K562 (cell line): ENCODE measurements around the gene FBN1. TPM values are rescaled to one million over a fixed set of nuclear protein-coding genes. Genes with fewer than 3 reads are reported as not detected.

Experiments
- ATAC-seq: fragments of 200-7000 bp; cut with Tn5 transposase; 3 replicates; pipeline ENCODE4 v1.9.1; 2020; ENCODE audit warnings: moderate library complexity
- BruUV-seq: library from RNA; stranded (reverse); fragments of 400-500 nt; replicated peaks from 2 replicates; lab custom pipeline; 2021; lab: Mats Ljungman, UMichigan
- CTCF ChIA-PET: fragments of 300-600 bp; formaldehyde crosslinking; extraction: SDS; loops from one replicate; lab custom pipeline; 2021; ENCODE audit warnings: low intra/inter-chr PET ratio; lab: Yijun Ruan, JAX
- POLR2A ChIA-PET: fragments of 300-600, 350-650 bp; sonication (Branson Sonifier 250); formaldehyde crosslinking; extraction: SDS; loops from one replicate; lab custom pipeline; 2021; ENCODE audit warnings: antibody characterized with exemption, inconsistent platforms; lab: Yijun Ruan, JAX
- DNase-seq, 4 experiments: peaks; one replicate each; pipeline versions ENCODE4 v3.0.0 to v3.0.0-alpha.2; 2011 to 2018; ENCODE audit warnings: low spot score in 3 of 4, mixed read lengths in 3 of 4; ENCODE audit errors: extremely low read depth in 1 of 4
- FAIRE-seq: peaks from 2 replicates; lab custom pipeline; 2011; peaks lifted over from hg19 to GRCh38; lab: Jason Lieb, UNC
- H2AFZ ChIP-seq: 2 replicates; pipeline ENCODE4 v1.6.0; 2011; ENCODE audit warnings: low read depth, low read length, control low read depth, inconsistent platforms
- H3K27ac ChIP-seq: fragments of 200-600 bp; 3 replicates; pipeline ENCODE4 v1.8.0; 2011; ENCODE audit warnings: low read depth, mild to moderate bottlenecking, control low read depth, inconsistent platforms, low read length, moderate library complexity, mixed read lengths; ENCODE audit errors: extremely low read depth
- H3K27me3 ChIP-seq, 2 experiments: fragments of 300-600 bp in 1 of 2; 2 replicates in 1 of 2; 3 replicates in 1 of 2; pipeline versions ENCODE4 v1.6.0 to v1.8.0; 2011; ENCODE audit warnings: inconsistent platforms in 2 of 2, low read length in 2 of 2, mild to moderate bottlenecking in 1 of 2, mixed read lengths in 1 of 2, moderate library complexity in 1 of 2; ENCODE audit not compliant: control insufficient read depth in 2 of 2, insufficient read depth in 2 of 2
- H3K36me3 ChIP-seq: fragments of 300-600 bp; 3 replicates; pipeline ENCODE4 v1.8.0; 2011; ENCODE audit warnings: mild to moderate bottlenecking, low read length, inconsistent platforms; ENCODE audit not compliant: control insufficient read depth, insufficient read depth
- H3K4me1 ChIP-seq, 2 experiments: fragments of 200-600 bp in 1 of 2; replicated peaks in 1 of 2; 2 replicates in 1 of 2; 3 replicates in 1 of 2; pipeline versions ENCODE4 v1.5.1 to v1.8.0; 2011; ENCODE audit warnings: inconsistent platforms in 2 of 2, low read length in 2 of 2, mild to moderate bottlenecking in 1 of 2, mixed read lengths in 1 of 2, moderate library complexity in 1 of 2; ENCODE audit not compliant: control insufficient read depth in 2 of 2, insufficient read depth in 2 of 2
- H3K4me2 ChIP-seq: 2 replicates; pipeline ENCODE4 v1.6.1; 2011; ENCODE audit warnings: low read length, control low read depth, inconsistent platforms, mixed read lengths; ENCODE audit not compliant: insufficient read depth
- H3K4me3 ChIP-seq: fragments of 200-600 bp; sonication (generic), shearing (Covaris generic); 2 replicates; pipeline ENCODE4 v1.5.1; 2016; ENCODE audit warnings: control low read depth, inconsistent platforms
- H3K79me2 ChIP-seq: fragments of 200-600 bp; 3 replicates; pipeline ENCODE4 v1.8.0; 2011; ENCODE audit warnings: low read length, inconsistent platforms; ENCODE audit not compliant: control insufficient read depth, insufficient read depth
- H3K9ac ChIP-seq, 2 experiments: 2 replicates each; pipeline versions ENCODE4 v1.6.0 to v1.6.1; 2011; ENCODE audit warnings: low read depth in 2 of 2, low read length in 2 of 2, control low read depth in 1 of 2, inconsistent platforms in 1 of 2, mild to moderate bottlenecking in 1 of 2, mixed read lengths in 1 of 2; ENCODE audit not compliant: insufficient read depth in 1 of 2
- H3K9me1 ChIP-seq: one replicate; pipeline ENCODE4 v1.6.0; 2011; ENCODE audit warnings: inconsistent platforms, mild to moderate bottlenecking, low read length, moderate library complexity; ENCODE audit not compliant: control insufficient read depth, insufficient read depth
- H3K9me3 ChIP-seq: replicated peaks from 2 replicates; pipeline ENCODE4 v1.5.1; 2011; ENCODE audit warnings: low read depth, low read length, inconsistent platforms; ENCODE audit not compliant: control insufficient read depth, insufficient read depth
- H4K20me1 ChIP-seq: replicated peaks from 2 replicates; pipeline ENCODE4 v1.6.1; 2011; ENCODE audit warnings: low read length, inconsistent platforms, mixed read lengths; ENCODE audit not compliant: control insufficient read depth, insufficient read depth
- MEF2A ChIP-seq: IDR thresholded peaks from 2 replicates; pipeline ENCODE4 v1.6.1; 2011; ENCODE audit warnings: low read depth, mild to moderate bottlenecking, low read length, moderate library complexity; ENCODE audit not compliant: control insufficient read depth
- MITF ChIP-seq: IDR thresholded peaks from 2 replicates; pipeline ENCODE4 v1.6.1; 2014; ENCODE audit warnings: antibody characterized with exemption
- NFXL1 ChIP-seq: fragments of 450-650 bp; formaldehyde crosslinking; IDR thresholded peaks from 2 replicates; pipeline ENCODE4 v1.4.0; 2021; ENCODE audit warnings: mild to moderate bottlenecking
- PHTF2 ChIP-seq: fragments of 250-450 bp; sonication (Bioruptor Pico); IDR thresholded peaks from 2 replicates; pipeline ENCODE4 v1.5.0; 2021; ENCODE audit warnings: mild to moderate bottlenecking
- ZNF76 ChIP-seq: fragments of 250-450 bp; sonication (Bioruptor Pico); IDR thresholded peaks from 2 replicates; pipeline ENCODE4 v1.4.0; 2020; ENCODE audit warnings: mild to moderate bottlenecking, moderate library complexity, borderline replicate concordance
- WGBS: fragments of 100-300 bp; shearing (Covaris generic); methylation state at CpG from one replicate; pipeline ENCODE4 v1.1.6; 2016; ENCODE audit warnings: low coverage, mixed read lengths; ENCODE audit not compliant: insufficient coverage; ENCODE audit errors: missing lambda C conversion rate; 5-methylcytosine and 5-hydroxymethylcytosine counted together
- in situ Hi-C: fragments of 300-500 bp; cut with MboI; formaldehyde crosslinking; loops from 4 replicates; pipeline ENCODE4 v1.15.0; 2018; ENCODE audit warnings: inconsistent platforms, mixed read lengths
- intact Hi-C: fragments of 100-400 bp; cut with micrococcal nuclease; formaldehyde crosslinking; loops from 2 replicates; pipeline ENCODE4 v1.14.2; 2022
- polyA plus RNA-seq, 8 experiments: library from polyadenylated mRNA; depleted of rRNA in 4 of 8; stranded (reverse) in 5 of 8; unstranded in 3 of 8; fragments of >200 nt; fragmentation: Nextera tagmentation in 2 of 8; fragmentation: Illumina TruSeq in 1 of 8; extraction: Ambion mirVana in 2 of 8; extraction: Trizol in 1 of 8; gene quantifications; 2 replicates each; pipeline versions ENCODE4 v1.2.1 to v1.2.3, GENCODE V29; 2011 to 2014; ENCODE audit warnings: inconsistent platforms in 1 of 8, missing spikeins in 1 of 8
- total RNA-seq, 7 experiments: library from RNA; depleted of rRNA in 6 of 7; stranded (reverse); fragments of >200 nt in 6 of 7; fragmentation: Illumina TruSeq in 2 of 7; extraction: Trizol in 2 of 7; gene quantifications; 2 replicates each; pipeline versions ENCODE4 v1.2.1 to v1.2.3, GENCODE V29; 2011 to 2021; ENCODE audit warnings: low replicate concordance in 1 of 7
- TF ChIP-seq, protein P1 (sequence below): sonication (generic); formaldehyde crosslinking; IDR thresholded peaks from 2 replicates; pipeline ENCODE4 v1.8.0; 2022; ENCODE audit warnings: missing genetic modification reagents, mild to moderate bottlenecking, borderline replicate concordance
- TF ChIP-seq, protein P2 (sequence below): fragments of 450-650 bp; IDR thresholded peaks from 2 replicates; pipeline ENCODE4 v1.7.1; 2018; ENCODE audit warnings: mild to moderate bottlenecking, low read depth; ENCODE audit not compliant: partially characterized antibody
- TF ChIP-seq, protein P3 (sequence below): sonication (generic); IDR thresholded peaks from 2 replicates; pipeline ENCODE4 v1.6.1; 2016

The FBN1 gene
- total and polyA plus RNA-seq, 9 of the 15 experiments (the other 6 are each of a cell fraction or from before 2014, with no cell fraction given), result 0.15 to 1.2 (median 0.60) TPM

DNA sequence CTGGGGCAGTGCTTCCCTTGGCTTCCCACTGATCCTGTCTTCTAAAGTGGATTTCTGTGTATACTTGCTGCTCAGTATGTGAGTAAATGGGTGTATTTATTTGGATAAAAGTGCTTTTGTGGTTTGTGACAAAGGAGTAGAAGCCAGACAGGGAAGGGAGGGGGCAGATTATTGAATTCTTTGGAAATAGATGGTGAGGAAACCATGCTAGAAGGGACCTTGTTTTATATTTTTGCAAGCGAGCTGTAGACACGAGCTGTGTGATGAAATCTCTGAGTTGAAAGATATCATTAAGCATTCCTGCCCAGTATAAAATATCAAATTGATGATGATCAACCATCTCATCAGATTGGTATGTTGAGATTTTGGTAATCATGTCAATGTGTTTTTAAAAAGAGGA, 245.4 kb downstream of the FBN1 start:
- TF ChIP-seq MITF (no peak), NFXL1 (CRISPR knock-in tag) (no peak)
- Histone ChIP-seq H3K4me1 (no peaks in the 10 kb centered on the region), H3K4me2 (no peak overlapping the region), H3K9ac (no peak overlapping the region), H4K20me1 (no peaks in the 10 kb centered on the region), H3K27me3 (peaks cover 6 to 13% of the 10 kb centered on the region in 2 experiments; a peak in 2 of 5 replicates), H3K36me3 (no peaks in the 10 kb centered on the region), H3K79me2 (no peaks in the 10 kb centered on the region), H2AFZ (no peak overlapping the region), H3K9me1 (no peaks in the 10 kb centered on the region), H3K9me3 (no peaks in the 10 kb centered on the region), H3K4me3 (no peak overlapping the region), H3K27ac (no peak overlapping the region)
- FAIRE-seq (no peak), ATAC-seq (no peak), DNase-seq (no peak)
- no TSS peak for BruUV-seq
- CTCF ChIA-PET, result no interaction called here
- WGBS, result 0% methylated on average over 2 of the region's 2 CpGs
- in situ Hi-C loops (no loop called here), intact Hi-C loops (no loop called here)
- POLR2A ChIA-PET, result no interaction called here

GRCh38 chr15:48397841-48398240, 247.7 kb downstream of the FBN1 start:
- 1% methylated on average over 5 of the region's 5 CpGs for WGBS
- ChIA-PET POLR2A (interaction anchor here (0.6 kb wide), 1 partner anchor 120 kb away, joined by 3 read pairs; no protein-coding TSS in a partner anchor), CTCF (no interaction called here)
- Histone ChIP-seq H3K9me3 (no peaks in the 10 kb centered on the region), H3K4me3 (no peak overlapping the region), H3K4me2 (no peak overlapping the region), H3K79me2 (no peaks in the 10 kb centered on the region), H3K27ac (no peak overlapping the region), H4K20me1 (no peaks in the 10 kb centered on the region), H3K9ac (no peak overlapping the region), H2AFZ (no peak overlapping the region), H3K9me1 (no peaks in the 10 kb centered on the region), H3K36me3 (no peaks in the 10 kb centered on the region), H3K4me1 (no peaks in the 10 kb centered on the region), H3K27me3 (peaks cover 4 to 17% of the 10 kb centered on the region in 2 experiments; a peak in 2 of 5 replicates)
- BruUV-seq, result no TSS peak
- DNase-seq, result no peak
- no peak for ATAC-seq
- intact Hi-C loops (no loop called here), in situ Hi-C loops (no loop called here)
- no peak for FAIRE-seq
- TF ChIP-seq ZNF76 (CRISPR knock-in tag) (no peak), PHTF2 (no peak), MEF2A (no peak)
- TF ChIP-seq, protein P1, sequence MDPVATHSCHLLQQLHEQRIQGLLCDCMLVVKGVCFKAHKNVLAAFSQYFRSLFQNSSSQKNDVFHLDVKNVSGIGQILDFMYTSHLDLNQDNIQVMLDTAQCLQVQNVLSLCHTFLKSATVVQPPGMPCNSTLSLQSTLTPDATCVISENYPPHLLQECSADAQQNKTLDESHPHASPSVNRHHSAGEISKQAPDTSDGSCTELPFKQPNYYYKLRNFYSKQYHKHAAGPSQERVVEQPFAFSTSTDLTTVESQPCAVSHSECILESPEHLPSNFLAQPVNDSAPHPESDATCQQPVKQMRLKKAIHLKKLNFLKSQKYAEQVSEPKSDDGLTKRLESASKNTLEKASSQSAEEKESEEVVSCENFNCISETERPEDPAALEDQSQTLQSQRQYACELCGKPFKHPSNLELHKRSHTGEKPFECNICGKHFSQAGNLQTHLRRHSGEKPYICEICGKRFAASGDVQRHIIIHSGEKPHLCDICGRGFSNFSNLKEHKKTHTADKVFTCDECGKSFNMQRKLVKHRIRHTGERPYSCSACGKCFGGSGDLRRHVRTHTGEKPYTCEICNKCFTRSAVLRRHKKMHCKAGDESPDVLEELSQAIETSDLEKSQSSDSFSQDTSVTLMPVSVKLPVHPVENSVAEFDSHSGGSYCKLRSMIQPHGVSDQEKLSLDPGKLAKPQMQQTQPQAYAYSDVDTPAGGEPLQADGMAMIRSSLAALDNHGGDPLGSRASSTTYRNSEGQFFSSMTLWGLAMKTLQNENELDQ (CRISPR knock-in tag), result no peak
- TF ChIP-seq, protein P2, sequence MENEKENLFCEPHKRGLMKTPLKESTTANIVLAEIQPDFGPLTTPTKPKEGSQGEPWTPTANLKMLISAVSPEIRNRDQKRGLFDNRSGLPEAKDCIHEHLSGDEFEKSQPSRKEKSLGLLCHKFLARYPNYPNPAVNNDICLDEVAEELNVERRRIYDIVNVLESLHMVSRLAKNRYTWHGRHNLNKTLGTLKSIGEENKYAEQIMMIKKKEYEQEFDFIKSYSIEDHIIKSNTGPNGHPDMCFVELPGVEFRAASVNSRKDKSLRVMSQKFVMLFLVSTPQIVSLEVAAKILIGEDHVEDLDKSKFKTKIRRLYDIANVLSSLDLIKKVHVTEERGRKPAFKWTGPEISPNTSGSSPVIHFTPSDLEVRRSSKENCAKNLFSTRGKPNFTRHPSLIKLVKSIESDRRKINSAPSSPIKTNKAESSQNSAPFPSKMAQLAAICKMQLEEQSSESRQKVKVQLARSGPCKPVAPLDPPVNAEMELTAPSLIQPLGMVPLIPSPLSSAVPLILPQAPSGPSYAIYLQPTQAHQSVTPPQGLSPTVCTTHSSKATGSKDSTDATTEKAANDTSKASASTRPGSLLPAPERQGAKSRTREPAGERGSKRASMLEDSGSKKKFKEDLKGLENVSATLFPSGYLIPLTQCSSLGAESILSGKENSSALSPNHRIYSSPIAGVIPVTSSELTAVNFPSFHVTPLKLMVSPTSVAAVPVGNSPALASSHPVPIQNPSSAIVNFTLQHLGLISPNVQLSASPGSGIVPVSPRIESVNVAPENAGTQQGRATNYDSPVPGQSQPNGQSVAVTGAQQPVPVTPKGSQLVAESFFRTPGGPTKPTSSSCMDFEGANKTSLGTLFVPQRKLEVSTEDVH, result no peak
- TF ChIP-seq, protein P3, sequence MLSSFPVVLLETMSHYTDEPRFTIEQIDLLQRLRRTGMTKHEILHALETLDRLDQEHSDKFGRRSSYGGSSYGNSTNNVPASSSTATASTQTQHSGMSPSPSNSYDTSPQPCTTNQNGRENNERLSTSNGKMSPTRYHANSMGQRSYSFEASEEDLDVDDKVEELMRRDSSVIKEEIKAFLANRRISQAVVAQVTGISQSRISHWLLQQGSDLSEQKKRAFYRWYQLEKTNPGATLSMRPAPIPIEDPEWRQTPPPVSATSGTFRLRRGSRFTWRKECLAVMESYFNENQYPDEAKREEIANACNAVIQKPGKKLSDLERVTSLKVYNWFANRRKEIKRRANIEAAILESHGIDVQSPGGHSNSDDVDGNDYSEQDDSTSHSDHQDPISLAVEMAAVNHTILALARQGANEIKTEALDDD, result no peak
